Measurements from ENCODE around the gene CA11. TPM values are rescaled to one million over a fixed set of nuclear protein-coding genes. Genes with fewer than 3 reads are reported as not detected.

The CA11 gene
- total and polyA plus RNA-seq, 2 of the 8 experiments (the other 6 are each of a cell fraction or from before 2014, with no cell fraction given) = 51.7 to 71.4 TPM

GRCh38 chr19:48613852-48614435 lies 32.0 kb downstream of the CA11 start:
- H3K9ac ChIP-seq (replicated peaks in 1 of 4; ENCODE audit: extremely low read depth in 1 of 4, low read depth in 3 of 4, low read length in 3 of 4) = peak overlapping the region in 2 of 4 experiments; percentile 0 to 50; a peak in 4 of 7 replicates
- H2AK5ac ChIP-seq (ENCODE audit: low read depth, low read length) = peak overlapping the region; percentile 54; the same call in 1 of the 2 replicates
- H3K18ac ChIP-seq (ENCODE audit: extremely low read depth, low read length) = peak overlapping the region; percentile 17; the same call in 1 of the 2 replicates
- H4K91ac ChIP-seq (replicated peaks; ENCODE audit: insufficient read length, low read length) = peak overlapping the region; percentile 68
- H3K27ac ChIP-seq (ENCODE audit: low read depth, low read length) = peak overlapping the region; percentile 80
- peak overlapping the region; percentile 99 for H3K4ac ChIP-seq (replicated peaks; ENCODE audit: insufficient read length, low read depth, low read length)
- no peak overlapping the region for H2AFZ ChIP-seq (ENCODE audit: low read length)
- peak overlapping the region in 3 of 4 experiments; percentile 0 to 50 (median 10); a peak in 5 of 8 replicates for H3K4me3 ChIP-seq (ENCODE audit: extremely low read depth in 1 of 4, insufficient read depth in 2 of 4, low read depth in 3 of 4, low read length in 4 of 4)
- peaks cover 20 to 29% of the 10 kb centered on the region in 2 experiments for H3K79me2 ChIP-seq (ENCODE audit: control insufficient read depth in 1 of 2, insufficient read depth in 2 of 2, low read length in 2 of 2)
- H3K4me2 ChIP-seq (ENCODE audit: insufficient read depth in 1 of 2, low read depth in 2 of 2, low read length in 2 of 2) = peak overlapping the region; percentile 58 to 66
- H2BK15ac ChIP-seq (ENCODE audit: low read length) = peak overlapping the region; percentile 88; the same call in 1 of the 2 replicates
- TF ChIP-seq, protein P1, sequence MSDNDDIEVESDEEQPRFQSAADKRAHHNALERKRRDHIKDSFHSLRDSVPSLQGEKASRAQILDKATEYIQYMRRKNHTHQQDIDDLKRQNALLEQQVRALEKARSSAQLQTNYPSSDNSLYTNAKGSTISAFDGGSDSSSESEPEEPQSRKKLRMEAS (IDR thresholded peaks at IDR 0.05) = no peak
- TF ChIP-seq POLR2A (IDR thresholded peaks at IDR 0.05; ENCODE audit: control extremely low read depth in 1 of 2, low read depth in 2 of 2, low read length in 2 of 2) = peak in 1 of 2 experiments; percentile 58; a peak in 1 of 3 replicates
- ChIA-PET POLR2A (ENCODE audit: partially characterized antibody) (interaction anchor here (0.5 to 30.9 kb wide), 21 partner anchors 1 to 221 kb away, joined by 3 to 788 read pairs (median 4); partner anchors contain the start of genes CA11, DBP, FAM83E and GRIN2D), CTCF (ENCODE audit: partially characterized antibody) (interaction anchor here (1.1 to 7.2 kb wide), 3 partner anchors 17 to 124 kb away, joined by 3 to 37 read pairs (median 3); no protein-coding TSS in a partner anchor)
- no peak overlapping the region for H3K14ac ChIP-seq (ENCODE audit: insufficient read length)
- H4K8ac ChIP-seq (ENCODE audit: extremely low read depth, insufficient read depth, low read length) = peak overlapping the region; percentile 86
- H3K56ac ChIP-seq (replicated peaks; ENCODE audit: insufficient read length, low read depth, low read length) = no peak overlapping the region
- H4K20me1 ChIP-seq (replicated peaks in 1 of 2; ENCODE audit: control insufficient read depth in 1 of 2, insufficient read depth in 2 of 2, low read length in 2 of 2) = peaks cover 25 to 39% of the 10 kb centered on the region in 2 experiments
- H4K5ac ChIP-seq (ENCODE audit: insufficient read length, low read depth, low read length) = peak overlapping the region; percentile 58
- H3K23me2 ChIP-seq (ENCODE audit: low read depth, low read length) = peaks cover 4% of the 10 kb centered on the region; the same call in 1 of the 2 replicates
- no peaks in the 10 kb centered on the region for H3K9me3 ChIP-seq (ENCODE audit: insufficient read depth in 2 of 2, low read depth in 1 of 2, low read length in 1 of 2)
- peaks cover 0 to 45% (median 35%) of the 10 kb centered on the region in 4 experiments; a peak in 6 of 7 replicates for H3K4me1 ChIP-seq (replicated peaks in 1 of 4; ENCODE audit: control insufficient read depth in 3 of 4, insufficient read depth in 4 of 4, low read length in 3 of 4)
- 87% methylated on average over 13 of the region's 13 CpGs; no CpG with 5 or more reads in 1 of the 2 experiments for WGBS, 2 experiments (ENCODE audit: extremely low coverage in 1 of 2, insufficient coverage in 1 of 2, insufficient read length in 1 of 2, insufficient replicate concordance in 2 of 2, low coverage in 1 of 2, low lambda C conversion rate in 2 of 2, missing lambda C conversion rate in 1 of 2)
- FAIRE-seq (no peak), DNase-seq (ENCODE audit: low read depth in 1 of 2, low spot score in 2 of 2) (no peak)
- H2BK12ac ChIP-seq (ENCODE audit: low read depth, low read length) = 0 out of 2 replicates have a peak overlapping the region, but pooled peaks have one; percentile 90
- peaks cover 17 to 32% (median 21%) of the 10 kb centered on the region in 4 experiments for H3K36me3 ChIP-seq (ENCODE audit: control insufficient read depth in 2 of 4, insufficient read depth in 4 of 4, low read length in 3 of 4)
- no peak overlapping the region for H2BK20ac ChIP-seq (ENCODE audit: low read length)
- H3K27me3 ChIP-seq (replicated peaks in 1 of 4; ENCODE audit: control insufficient read depth in 3 of 4, extremely low read depth in 1 of 4, insufficient read depth in 3 of 4, low read length in 3 of 4) = no peaks in the 10 kb centered on the region
- peaks cover 4% of the 10 kb centered on the region; the same call in 1 of the 2 replicates for H3K79me1 ChIP-seq (ENCODE audit: low read depth, low read length)
- peak overlapping the region; percentile 88 for H2BK5ac ChIP-seq (ENCODE audit: low read depth, low read length)
- H3K23ac ChIP-seq (ENCODE audit: insufficient read length) = no peak overlapping the region
- H2BK120ac ChIP-seq (replicated peaks; ENCODE audit: low read depth, low read length) = no peak overlapping the region

All from H1 (cell line).